Choroid plexus epithelial cell (primary cell): Measurements from ENCODE around the gene MAGOHB.
A peak's percentile ranks its signal among the peaks of the same experiment; 100 is the strongest.

Experiments used
- DNase-seq: peaks from one replicate; pipeline ENCODE4 v3.0.0-alpha.2; 2010; ENCODE audit warnings: low read depth
- H3K4me3 ChIP-seq: 2 replicates; pipeline ENCODE4 v1.5.1; 2011; ENCODE audit warnings: low read depth, mild to moderate bottlenecking, control low read depth, low read length, moderate library complexity
- TF ChIP-seq, protein P1 (sequence below): conservative IDR thresholded peaks from 2 replicates; pipeline ENCODE4 v1.5.1; 2011; ENCODE audit warnings: low read depth, mild to moderate bottlenecking, control low read depth, inconsistent platforms, low read length, moderate library complexity

MAGOHB gene

DNA sequence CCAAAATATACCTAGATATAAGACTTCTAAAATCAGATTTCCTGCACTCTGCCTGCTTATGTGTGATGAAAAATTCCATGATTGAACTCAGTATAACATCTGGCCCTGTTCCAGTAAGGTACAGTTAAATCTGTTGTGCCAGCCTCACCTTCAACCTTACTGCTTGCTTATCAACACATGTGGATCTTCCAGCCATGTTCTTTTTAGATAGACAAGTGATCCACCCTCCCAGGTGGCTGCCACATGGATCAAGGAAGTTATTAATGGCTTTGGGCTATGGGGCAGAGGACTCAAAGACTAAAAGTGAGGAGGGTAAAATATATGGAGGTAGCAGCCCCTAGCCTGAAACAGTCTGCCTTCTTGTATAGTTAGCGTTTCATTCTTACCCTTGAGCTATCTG lies 25.3 kb upstream of the MAGOHB start:
- TF ChIP-seq, protein P1, sequence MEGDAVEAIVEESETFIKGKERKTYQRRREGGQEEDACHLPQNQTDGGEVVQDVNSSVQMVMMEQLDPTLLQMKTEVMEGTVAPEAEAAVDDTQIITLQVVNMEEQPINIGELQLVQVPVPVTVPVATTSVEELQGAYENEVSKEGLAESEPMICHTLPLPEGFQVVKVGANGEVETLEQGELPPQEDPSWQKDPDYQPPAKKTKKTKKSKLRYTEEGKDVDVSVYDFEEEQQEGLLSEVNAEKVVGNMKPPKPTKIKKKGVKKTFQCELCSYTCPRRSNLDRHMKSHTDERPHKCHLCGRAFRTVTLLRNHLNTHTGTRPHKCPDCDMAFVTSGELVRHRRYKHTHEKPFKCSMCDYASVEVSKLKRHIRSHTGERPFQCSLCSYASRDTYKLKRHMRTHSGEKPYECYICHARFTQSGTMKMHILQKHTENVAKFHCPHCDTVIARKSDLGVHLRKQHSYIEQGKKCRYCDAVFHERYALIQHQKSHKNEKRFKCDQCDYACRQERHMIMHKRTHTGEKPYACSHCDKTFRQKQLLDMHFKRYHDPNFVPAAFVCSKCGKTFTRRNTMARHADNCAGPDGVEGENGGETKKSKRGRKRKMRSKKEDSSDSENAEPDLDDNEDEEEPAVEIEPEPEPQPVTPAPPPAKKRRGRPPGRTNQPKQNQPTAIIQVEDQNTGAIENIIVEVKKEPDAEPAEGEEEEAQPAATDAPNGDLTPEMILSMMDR: no peak
- H3K4me3 ChIP-seq: no peak overlapping the region
- DNase-seq: no peak

DNA sequence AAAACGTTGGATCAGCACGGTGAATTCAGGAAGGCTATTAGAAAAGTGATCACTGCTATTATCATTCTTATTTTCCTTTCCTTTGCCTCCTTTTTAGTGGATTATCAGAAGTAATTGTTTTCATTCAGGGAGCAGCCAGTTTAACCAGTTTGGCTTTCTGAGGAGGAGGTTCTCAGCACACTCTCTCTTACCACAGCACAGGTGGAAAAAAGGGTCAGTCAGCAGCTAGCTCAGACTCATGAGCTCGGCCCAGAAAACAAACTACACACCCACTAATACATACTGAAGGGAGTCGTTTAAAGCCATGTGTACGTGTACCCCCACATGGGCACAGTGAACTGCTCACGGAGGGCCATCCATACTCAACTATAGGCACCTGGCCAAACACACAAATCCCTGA lies 23.2 kb upstream of the MAGOHB start:
- TF ChIP-seq, protein P1: no peak
- H3K4me3 ChIP-seq: no peak overlapping the region
- DNase-seq: no peak

DNA sequence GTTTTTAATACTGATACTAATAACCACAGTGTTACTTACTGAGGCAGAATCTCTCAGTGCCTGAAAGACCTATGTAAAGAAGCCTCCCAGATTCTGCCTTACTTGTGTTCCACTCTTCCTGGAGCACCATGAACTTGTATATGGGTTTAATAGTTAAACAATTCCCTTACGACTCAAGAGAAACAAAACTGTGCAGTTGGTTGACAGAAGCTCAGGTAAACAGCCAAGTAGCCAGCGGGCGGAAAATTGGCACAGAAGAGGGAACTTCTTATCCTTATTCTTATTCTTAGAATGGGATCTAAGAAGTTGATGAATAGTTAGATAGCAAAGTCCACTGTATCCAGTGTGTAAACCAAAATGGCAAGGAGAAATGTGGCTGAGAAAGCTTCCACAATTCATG lies 22.7 kb upstream of the MAGOHB start:
- TF ChIP-seq, protein P1: no peak
- no peak overlapping the region for H3K4me3 ChIP-seq
- DNase-seq: no peak

DNA sequence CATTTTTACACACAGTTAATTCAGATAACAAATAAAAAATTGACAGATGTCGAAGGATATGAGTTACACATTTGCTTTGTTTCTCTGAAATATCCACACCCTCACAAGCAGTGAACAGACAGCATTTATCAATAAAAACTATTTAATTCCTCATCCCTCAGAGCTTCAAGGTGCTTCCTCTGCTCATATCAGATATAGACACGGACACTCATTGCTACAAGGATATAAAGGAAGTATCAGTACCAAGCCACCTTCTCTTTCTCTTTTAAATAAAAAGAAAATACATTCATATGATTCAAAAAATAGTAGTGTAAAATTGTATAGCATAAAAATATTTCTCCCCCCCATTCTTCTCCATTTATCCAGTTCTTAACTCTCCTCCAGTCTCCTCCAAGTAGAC lies 21.9 kb upstream of the MAGOHB start:
- H3K4me3 ChIP-seq: no peak overlapping the region
- DNase-seq: no peak
- TF ChIP-seq, protein P1: no peak

DNA sequence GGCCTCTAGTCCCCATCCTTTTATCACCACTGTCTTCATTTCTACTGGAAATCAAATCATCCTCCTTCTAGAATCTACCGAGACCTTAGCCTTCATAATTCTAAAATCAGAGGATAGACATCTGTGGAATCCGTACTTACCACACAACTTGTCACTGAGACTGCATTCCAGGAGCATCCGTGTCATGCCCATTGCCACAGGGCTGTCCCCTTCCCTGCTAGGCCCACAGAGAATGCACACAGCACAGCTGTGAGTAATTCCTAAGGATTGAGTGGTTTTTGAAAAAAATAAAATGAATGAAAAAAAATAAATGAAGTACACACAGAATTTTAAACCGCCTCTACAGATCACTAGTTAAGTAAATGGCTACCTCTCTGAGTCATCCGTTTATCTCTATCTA lies 21.0 kb upstream of the MAGOHB start:
- TF ChIP-seq, protein P1: no peak
- peak; percentile 58 for DNase-seq
- H3K4me3 ChIP-seq: no peak overlapping the region

DNA sequence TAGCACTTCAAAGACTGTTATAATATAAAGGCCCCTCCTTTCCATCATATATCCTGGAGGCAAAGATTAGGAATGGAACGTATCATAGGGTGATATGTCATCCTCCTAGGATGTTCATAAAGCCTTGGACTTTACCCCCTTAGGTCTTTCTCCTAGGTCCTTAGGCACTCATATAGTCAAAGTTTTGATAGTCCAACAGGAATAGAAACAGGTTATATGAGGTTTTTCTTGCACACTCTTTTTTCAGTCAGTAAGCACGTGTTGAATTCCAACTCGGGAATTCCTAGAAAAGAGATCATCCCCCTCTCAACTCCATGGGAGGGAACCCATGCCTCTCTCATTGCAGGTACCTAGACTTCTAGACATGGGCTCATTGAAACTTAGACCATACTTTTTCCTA lies 20.1 kb upstream of the MAGOHB start:
- H3K4me3 ChIP-seq: no peak overlapping the region
- TF ChIP-seq, protein P1: no peak
- DNase-seq: no peak

DNA sequence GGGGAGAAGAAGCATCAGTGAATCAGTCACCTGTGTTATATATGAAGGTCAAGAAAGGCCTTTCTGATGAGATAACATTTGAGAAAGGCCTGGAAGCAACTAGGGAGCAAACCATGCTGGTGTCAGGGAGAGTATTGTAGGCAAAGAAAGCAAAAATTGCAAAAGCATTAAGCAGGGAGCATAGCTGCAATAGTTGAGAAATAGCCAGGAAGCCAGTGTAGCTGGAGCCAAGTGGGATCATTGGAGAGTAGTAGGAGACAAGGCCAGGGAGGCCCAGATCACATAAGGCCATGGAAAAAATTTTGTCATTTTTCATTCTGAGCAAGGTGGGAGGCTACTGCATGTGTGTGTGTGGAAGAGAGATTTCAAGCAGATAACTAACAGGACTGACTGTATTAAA lies 18.8 kb upstream of the MAGOHB start:
- TF ChIP-seq, protein P1: no peak
- H3K4me3 ChIP-seq: no peak overlapping the region
- DNase-seq: peak; percentile 19
